A673 (cell line): ENCODE results near the gene AOC2.

Source experiments
- CTCF ChIP-seq: fragments of 300-800, 200-600 bp; sonication (generic); conservative IDR thresholded peaks from 2 replicates; pipeline ENCODE4 v1.5.1; 2017; ENCODE audit warnings: low read depth, mild to moderate bottlenecking, antibody characterized with exemption, low read length, moderate library complexity, mixed read lengths
- EZH2 ChIP-seq: fragments of 200-600 bp; sonication (generic); IDR thresholded peaks from 2 replicates; pipeline ENCODE4 v1.6.1; 2017; ENCODE audit warnings: borderline replicate concordance, low read depth, mild to moderate bottlenecking, mixed read lengths, antibody characterized with exemption, low read length; ENCODE audit not compliant: poor library complexity, severe bottlenecking

DNA sequence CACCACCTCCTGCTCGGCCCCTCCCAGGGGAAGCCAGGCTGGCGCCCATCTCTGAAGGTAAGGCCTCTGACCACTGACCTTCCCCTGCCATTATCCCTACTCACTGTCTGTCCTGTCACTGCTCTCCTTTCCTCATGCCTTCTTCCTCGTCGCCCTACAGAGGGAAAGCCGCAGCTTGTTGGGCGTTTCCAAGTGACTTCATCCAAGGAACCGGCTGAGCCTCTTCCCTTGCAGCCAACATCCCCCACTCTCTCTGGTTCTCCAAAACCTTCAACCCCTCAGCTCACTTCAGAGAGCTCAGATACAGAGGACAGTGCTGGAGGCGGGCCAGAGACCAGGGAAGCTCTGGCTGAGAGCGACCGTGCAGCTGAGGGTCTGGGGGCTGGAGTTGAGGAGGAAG is 48.9 kb upstream of the AOC2 start:
- TF ChIP-seq CTCF (no peak), EZH2 (no peak)
